ENCODE results near the gene AQP12A. TPM values are rescaled to one million over a fixed set of nuclear protein-coding genes. Genes with fewer than 3 reads are reported as not detected.

Gene AQP12A
- total RNA-seq, 1 donor from 2014 or later, result not detected

- DNase-seq (ENCODE audit: low read depth in 2 of 2), result no peak
Observed at GRCh38 chr2:240737958-240738357, 46.3 kb downstream of the AQP12A start.

GRCh38 chr2:240739797-240740196 lies 48.1 kb downstream of the AQP12A start:
- no peak for DNase-seq (ENCODE audit: low read depth in 2 of 2)

- DNase-seq (ENCODE audit: low read depth in 2 of 2), result no peak
Observed at GRCh38 chr2:240741091-240741490, 49.4 kb downstream of the AQP12A start.

- peak in 1 of 2 donors; percentile 12 for DNase-seq (ENCODE audit: low read depth in 2 of 2)
Observed at GRCh38 chr2:240742602-240743095, 51.0 kb downstream of the AQP12A start.

GRCh38 chr2:240745456-240745855 lies 53.8 kb downstream of the AQP12A start:
- DNase-seq (ENCODE audit: low read depth in 2 of 2), result no peak

- DNase-seq (ENCODE audit: low read depth in 2 of 2), result no peak
Observed at GRCh38 chr2:240745962-240746361, 54.3 kb downstream of the AQP12A start.

- DNase-seq (ENCODE audit: low read depth in 2 of 2), result no peak
Observed at GRCh38 chr2:240746671-240747070, 55.0 kb downstream of the AQP12A start.

GRCh38 chr2:240747256-240747655 lies 55.6 kb downstream of the AQP12A start:
- DNase-seq (ENCODE audit: low read depth in 2 of 2), result no peak

Other genes with a start within 250 kb of the AQP12A start
- 3.5 and 6.0 TPM in 2 replicates for gene ANKMY1, start 133.9 kb upstream of the AQP12A start, total RNA-seq
- 2.0 and 2.2 TPM in 2 replicates for gene DUSP28, start 131.5 kb upstream of the AQP12A start, total RNA-seq
- 16.6 and 19.8 TPM in 2 replicates for gene RNPEPL1, start 123.4 kb upstream of the AQP12A start, total RNA-seq
- 15.7 and 31.2 TPM in 2 replicates for gene CAPN10, start 105.1 kb upstream of the AQP12A start, total RNA-seq
- 0.40 TPM in 1 of 2 replicates, not detected in the other for gene GPR35, start 66.4 kb upstream of the AQP12A start, total RNA-seq
- gene AQP12B, start 9.0 kb upstream of the AQP12A start, total RNA-seq, result not detected in 2 replicates
- gene KIF1A, start 128.4 kb downstream of the AQP12A start, total RNA-seq, result under 0.01 and 0.20 TPM in 2 replicates
- not detected in 2 replicates for gene AGXT, start 177.0 kb downstream of the AQP12A start, total RNA-seq
- gene MAB21L4, start 204.3 kb downstream of the AQP12A start, total RNA-seq, result not detected in 2 replicates
- gene CROCC2, start 214.5 kb downstream of the AQP12A start, total RNA-seq, result not detected in 2 replicates